ENCODE results near the gene SCO1.
"Not testable (repeated sequence)": the region's sequence is repeated elsewhere in the genome, so short reads cannot be mapped to it uniquely, and the experiment has no call there.

SCO1 gene

GRCh38 chr17:10697092-10698081 is at the start of gene SCO1, which contains the start of gene ADPRM:
Gene SCO1 (minus strand): TSS chr17:10697533. CDS start chr17:10697507, 26 bp downstream.
Gene ADPRM (plus strand): TSS chr17:10697594. CDS start chr17:10704927, 7,333 bp downstream.
- DNase-seq (ENCODE audit: low read depth in 3 of 3, low spot score in 1 of 3), result peak; percentile 72 to 79 (median 73)

DNA sequence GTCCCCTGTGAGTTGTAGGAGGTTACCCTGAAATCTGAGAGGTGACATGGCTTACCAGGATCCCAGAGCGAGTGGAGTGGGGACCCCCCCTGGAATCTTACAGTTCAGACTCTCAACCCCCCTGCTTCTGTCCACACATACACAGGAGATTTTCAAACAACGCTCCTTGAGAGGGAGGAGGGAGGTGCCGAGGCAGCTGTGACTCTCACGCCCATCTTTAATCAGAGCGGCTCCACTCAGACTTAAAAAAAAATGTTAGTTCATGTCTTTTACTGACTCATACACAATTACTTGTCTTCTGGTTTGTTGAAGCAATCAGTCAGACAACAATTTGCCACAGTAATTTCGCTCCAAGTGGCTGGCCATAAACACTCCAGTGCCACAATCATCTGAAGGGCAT is 47.9 kb upstream of the SCO1 start:
- no peak for DNase-seq (ENCODE audit: low read depth in 3 of 3, low spot score in 1 of 3)

GRCh38 chr17:10744501-10745000 is 47.2 kb upstream of the SCO1 start:
- DNase-seq (ENCODE audit: low read depth in 3 of 3, low spot score in 1 of 3), result no peak

- DNase-seq (ENCODE audit: low read depth in 3 of 3, low spot score in 1 of 3), result no peak
Observed at GRCh38 chr17:10743316-10744009, 46.1 kb upstream of the SCO1 start.

GRCh38 chr17:10742431-10742830 is 45.1 kb upstream of the SCO1 start:
- DNase-seq (ENCODE audit: low read depth in 3 of 3, low spot score in 1 of 3), result no peak

- DNase-seq (ENCODE audit: low read depth in 3 of 3, low spot score in 1 of 3), result no peak
Observed at GRCh38 chr17:10741416-10742135, 44.2 kb upstream of the SCO1 start.

DNA sequence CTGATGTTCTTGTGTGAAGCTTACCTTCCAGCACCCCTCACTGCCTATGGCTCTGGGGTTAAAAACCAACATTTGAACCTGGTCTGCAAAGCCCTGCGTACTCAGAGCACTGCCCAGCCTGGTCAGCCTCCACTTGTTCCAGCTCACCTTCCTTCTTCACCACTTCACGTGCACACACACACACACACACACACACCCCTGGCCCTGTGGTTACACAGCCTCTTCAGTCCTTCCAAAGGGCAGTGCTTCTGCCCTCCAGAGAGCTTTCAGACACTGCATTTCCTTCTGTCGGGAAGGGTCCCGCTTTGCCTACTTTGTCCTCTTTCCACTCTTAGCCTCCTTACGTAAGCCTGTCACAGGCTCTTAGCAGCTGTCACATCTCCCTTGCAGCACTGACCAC is 42.1 kb upstream of the SCO1 start:
- no peak for DNase-seq (ENCODE audit: low read depth in 3 of 3, low spot score in 1 of 3)

DNA sequence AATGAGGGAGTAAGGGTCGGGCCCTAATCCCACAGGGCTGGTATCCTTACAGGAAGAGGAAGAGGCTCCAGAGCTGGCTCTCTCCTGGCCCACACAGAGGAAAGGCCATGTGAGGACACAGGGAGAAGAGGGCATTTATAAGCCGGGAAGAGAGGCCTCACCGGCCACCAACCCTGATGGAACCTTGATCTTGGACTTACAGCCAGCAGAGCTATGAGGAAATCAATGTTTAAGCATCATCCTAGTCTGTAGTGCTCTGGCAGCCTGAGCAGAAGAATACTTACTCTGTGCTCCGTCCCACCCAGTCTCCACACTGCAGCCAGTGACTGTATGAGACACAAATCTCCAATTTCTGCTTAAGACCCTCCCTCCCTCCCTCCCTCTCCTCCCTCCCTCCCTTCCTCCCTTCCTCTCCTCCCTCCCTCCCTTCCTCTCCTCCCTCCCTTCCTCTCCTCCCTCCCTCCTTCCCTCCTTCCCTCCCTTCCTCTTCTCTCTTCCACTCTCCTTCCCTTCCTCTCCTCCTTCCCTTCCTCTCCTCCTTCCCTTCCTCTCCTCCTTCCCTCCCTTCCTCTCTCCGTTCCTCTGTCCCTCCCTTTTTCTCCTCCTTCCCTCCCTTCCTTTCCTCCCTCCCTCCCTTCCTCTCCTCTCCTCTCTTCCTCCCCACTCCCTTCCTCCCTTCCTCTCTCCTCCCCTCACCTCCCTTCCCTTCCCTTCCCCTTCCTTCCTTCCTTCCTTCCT is 41.4 kb upstream of the SCO1 start:
- DNase-seq (ENCODE audit: low read depth in 3 of 3, low spot score in 1 of 3), result no peak

- DNase-seq (ENCODE audit: low read depth in 3 of 3, low spot score in 1 of 3), result no peak
Observed at GRCh38 chr17:10737736-10738135, 40.4 kb upstream of the SCO1 start.

DNA sequence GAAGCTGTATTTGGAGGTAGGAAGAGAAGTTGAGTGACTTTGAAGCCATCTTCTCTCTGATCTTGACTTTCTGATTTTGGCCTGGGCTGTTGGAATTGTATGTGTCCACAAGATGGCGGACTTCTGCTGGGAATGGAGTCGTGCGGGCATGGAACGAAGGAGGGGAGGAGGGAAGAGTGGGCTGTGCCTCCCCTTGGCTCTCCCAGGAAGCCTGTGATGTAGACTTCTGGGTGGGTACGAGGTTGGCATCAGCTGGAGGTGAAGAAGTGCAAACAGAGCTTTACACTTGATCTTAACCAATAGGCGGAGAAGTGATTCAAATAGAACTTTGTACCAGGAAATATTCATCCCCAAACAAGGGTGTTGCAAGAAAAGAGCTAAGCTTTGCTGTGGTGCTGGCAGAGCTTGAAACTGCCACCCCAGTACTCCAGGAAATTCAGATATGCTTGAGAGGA is 39.9 kb upstream of the SCO1 start:
- DNase-seq (ENCODE audit: low read depth in 3 of 3, low spot score in 1 of 3), result no peak

GRCh38 chr17:10735821-10736220 is 38.5 kb upstream of the SCO1 start:
- DNase-seq (ENCODE audit: low read depth in 3 of 3, low spot score in 1 of 3), result no peak

- DNase-seq (ENCODE audit: low read depth in 3 of 3, low spot score in 1 of 3), result no peak
Observed at GRCh38 chr17:10735251-10735650, 37.9 kb upstream of the SCO1 start.

DNA sequence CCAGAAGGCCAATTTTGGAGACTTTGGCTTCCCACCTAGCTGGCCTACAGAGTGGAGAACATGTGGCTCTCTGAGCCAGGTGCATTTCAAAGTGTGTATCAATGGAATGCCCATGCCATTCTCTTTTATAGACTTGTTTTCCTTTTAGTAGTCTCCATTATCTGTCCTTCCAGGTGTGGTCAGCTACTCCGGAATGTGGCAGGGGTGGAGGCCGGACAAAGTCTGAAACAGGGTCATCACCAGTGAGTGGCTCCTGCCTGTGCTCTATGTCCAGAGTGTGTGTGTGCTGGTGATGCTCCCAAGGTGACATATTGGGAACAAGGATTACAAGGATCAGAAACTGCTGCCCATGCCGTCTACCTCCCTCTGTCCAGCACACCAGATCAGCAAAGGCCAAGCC is 36.3 kb upstream of the SCO1 start:
- no peak for DNase-seq (ENCODE audit: low read depth in 3 of 3, low spot score in 1 of 3)

- not testable (repeated sequence) for DNase-seq (ENCODE audit: low read depth in 3 of 3, low spot score in 1 of 3)
Observed at GRCh38 chr17:10732121-10732520, 34.8 kb upstream of the SCO1 start.

- no peak for DNase-seq (ENCODE audit: low read depth in 3 of 3, low spot score in 1 of 3)
Observed at GRCh38 chr17:10731408-10731879, 34.1 kb upstream of the SCO1 start.

GRCh38 chr17:10730247-10730646 is 32.9 kb upstream of the SCO1 start:
- DNase-seq (ENCODE audit: low read depth in 3 of 3, low spot score in 1 of 3), result not testable (repeated sequence)

DNA sequence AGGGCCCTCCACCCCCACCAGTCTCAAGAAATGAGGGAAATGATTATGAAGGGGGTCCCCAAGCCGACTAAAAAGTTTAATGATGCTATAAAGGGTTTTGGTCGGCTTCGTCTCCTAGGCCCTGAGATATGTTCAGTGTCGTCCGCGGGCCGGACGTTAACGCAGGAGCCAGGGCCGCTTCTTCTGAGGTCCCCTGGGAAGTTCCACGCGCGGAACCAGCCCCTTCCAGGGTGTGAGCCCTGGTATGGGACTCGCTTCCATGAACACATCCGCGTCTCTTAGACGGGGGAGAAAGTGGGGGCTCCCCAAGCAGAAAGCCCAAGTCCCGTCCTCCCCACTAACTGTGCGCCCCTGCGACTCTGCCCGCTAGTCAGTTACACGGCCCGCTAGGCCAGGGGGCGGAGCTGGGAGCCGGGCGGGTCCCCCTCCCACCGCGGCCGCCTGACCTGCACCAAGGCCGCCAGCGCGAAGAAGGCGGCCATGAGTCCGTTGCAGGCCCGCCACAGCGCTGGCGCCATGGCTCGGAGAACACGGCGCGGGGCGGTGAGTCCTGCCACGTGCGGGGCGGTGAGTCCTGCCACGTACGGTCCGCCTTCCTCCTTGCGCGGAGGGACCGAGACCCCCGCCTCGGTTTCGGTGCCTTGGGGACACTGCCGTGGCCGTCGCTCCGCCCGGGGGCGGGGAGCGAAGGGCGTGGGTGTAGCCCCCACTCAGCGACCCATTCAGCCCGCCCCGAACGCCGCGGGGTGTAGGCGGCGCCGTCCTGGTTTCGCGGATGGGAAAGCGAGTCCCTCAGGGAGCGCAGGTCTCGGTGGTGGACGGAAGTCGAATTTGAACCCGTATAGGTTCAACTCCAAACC is 32.2 kb upstream of the SCO1 start, which contains the start of gene TMEM220:
TMEM220 (minus strand) TSS at position 690 of the 860 bp plus-strand sequence; CDS start at position 518, 172 bp downstream.
- peak in 1 of 3 donors; percentile 29 for DNase-seq (ENCODE audit: low read depth in 3 of 3, low spot score in 1 of 3)

- no peak for DNase-seq (ENCODE audit: low read depth in 3 of 3, low spot score in 1 of 3)
Observed at GRCh38 chr17:10728331-10728892, 31.1 kb upstream of the SCO1 start.

- DNase-seq (ENCODE audit: low read depth in 3 of 3, low spot score in 1 of 3), result no peak
Observed at GRCh38 chr17:10727192-10727591, 29.9 kb upstream of the SCO1 start.
